GM18951 (cell line): ENCODE results near the gene TNS1.

Experiments
- POLR2A ChIP-seq: IDR thresholded peaks from 4 replicates; pipeline ENCODE4 v1.6.1; 2011; ENCODE audit warnings: mild to moderate bottlenecking; ENCODE audit not compliant: insufficient read length, insufficient read depth; ENCODE audit errors: extremely low read depth
- in situ Hi-C: fragments of 300-500 bp; cut with MboI; formaldehyde crosslinking; loops from one replicate; pipeline ENCODE4 v1.12.0; 2022; ENCODE audit warnings: low sequenced_read_pairs, mixed read lengths, inconsistent platforms; ENCODE audit not compliant: unreplicated experiment

The TNS1 gene

DNA sequence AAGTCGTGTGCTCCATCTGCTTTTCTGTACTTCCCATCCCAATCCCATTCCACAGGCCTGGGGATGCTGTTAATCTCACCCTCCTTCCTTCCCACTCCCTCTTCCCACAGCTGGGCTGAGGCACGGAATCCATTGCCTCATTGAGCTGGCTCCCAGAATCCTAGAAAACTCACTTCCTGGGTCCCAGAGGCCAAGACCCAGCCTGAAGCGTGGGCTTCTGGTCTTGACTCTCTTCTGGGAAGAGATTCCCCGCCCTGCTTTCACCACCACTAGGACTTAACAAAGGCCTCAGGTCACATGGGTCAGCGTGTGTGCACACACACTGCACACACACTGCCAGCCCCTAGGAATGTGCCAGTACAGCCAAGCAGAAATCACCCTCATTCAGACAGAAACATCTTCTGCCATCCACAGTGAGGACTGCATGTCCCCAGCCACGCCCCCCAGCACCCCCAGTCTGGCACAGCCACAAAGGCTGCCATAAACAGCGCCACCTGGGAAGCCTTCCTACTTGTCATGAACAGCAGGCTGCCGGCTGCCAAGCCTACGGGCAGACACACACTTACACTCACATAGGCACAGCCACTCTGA lies 165.8 kb downstream of the TNS1 start:
- no peak for TF ChIP-seq POLR2A
- in situ Hi-C loops = no loop called here

DNA sequence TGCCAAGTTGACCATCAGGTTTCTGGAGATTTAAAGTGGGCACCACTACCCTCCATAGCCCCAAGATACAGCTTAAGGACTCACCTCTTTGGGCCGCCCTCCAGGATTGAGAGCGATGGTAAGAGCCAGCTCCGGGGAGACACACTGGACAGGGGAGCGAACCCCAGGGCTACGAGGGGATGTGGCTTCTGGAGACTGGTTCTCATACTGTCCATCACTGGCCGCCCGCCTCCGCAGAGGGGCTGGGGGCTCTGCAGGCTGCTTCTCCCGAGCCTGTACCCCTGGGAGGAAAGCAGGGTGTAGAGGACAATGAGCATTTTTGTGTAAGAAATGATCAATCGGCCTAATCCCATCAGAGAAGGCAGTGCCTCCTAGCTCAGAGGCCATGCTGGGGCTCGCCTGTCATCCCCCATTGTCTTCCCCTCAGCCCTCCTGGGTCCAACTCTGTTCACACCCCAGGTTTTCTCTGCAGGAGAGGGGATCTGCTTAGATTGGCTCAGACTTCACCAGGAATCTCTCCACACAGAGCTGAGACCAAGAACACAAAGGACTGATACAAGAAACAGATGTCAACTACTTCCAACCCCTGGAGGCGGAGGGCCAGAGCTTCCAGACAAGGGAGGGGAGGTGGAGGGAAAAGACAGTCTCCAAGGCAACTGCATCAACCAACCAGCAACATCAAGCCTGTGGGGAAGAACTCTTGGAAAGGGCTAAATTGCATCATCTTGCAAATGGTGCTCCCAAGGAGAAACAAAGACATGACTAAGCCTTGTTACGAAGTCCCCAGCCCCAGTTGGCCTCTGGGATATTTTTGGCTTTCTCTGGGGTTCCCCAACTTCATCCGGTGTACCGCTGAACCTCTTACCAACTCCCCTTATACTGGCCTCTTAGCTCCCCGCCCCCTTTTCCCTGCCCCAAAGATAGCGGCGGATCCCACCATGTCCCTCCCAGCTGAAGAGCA lies 166.6 kb downstream of the TNS1 start:
- in situ Hi-C loops = no loop called here
- no peak for TF ChIP-seq POLR2A

DNA sequence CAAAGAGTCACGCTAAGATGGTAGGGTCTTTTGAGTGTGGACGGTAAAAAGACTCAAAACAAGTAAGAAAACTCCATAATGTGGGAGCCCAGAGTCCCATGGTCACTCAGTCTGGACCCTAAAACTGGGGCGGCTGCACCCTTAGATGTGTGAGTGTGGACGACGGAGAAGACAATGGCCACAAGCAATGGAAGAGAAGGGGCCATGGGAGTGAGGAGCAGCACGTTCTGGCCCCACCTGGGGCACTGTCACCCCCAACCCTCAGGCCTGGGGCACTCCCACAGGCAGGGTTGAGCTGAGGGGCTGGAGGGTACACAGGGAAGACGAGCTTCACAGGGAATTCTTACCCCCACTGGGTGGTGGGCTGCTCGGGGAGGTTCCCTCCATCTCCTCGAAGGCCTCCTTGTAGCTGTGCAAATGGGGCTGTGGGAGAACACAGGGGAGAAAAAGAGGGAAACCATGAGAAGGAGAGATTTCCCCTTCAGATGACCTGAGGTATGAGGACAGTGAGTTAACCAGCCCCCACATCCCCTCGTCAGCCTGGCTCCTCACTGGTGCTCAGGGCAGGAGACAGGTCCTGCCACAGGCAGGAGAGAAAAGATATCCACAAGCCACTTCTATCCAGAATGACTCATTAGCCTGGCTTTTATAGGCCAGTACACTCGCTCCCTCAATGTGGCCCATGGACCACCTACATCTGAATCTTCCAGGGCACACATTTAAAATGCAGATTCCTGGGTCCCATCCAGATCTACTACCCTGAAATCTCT lies 167.9 kb downstream of the TNS1 start:
- TF ChIP-seq POLR2A = no peak
- in situ Hi-C loops = no loop called here

DNA sequence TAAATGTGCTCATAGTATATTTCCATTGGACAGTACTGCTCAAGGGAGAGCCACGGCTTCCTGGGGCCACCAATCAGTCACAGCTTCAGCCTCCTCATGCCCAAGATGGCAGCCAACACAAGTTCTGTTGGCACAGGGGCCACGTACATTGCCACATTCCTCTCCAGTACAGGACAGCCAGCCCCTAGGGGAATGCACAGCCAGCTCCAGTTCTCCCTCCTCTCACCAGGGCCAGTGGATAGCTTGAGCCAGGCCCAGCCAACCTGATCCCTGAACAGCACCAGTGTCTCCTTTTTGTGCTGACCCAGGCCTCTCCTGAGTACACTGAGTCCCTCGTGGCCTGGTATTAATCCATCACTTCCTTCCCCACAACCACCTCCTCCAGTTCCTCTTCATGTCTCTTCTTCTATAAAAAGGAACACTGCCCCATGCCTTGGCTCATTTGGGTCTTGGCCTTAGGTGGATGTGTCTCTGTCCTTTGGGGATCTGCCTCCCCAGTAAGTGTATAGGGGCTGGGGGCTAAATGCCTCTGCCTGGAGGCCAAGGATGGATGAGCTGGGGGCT lies 168.7 kb downstream of the TNS1 start:
- in situ Hi-C loops = no loop called here
- TF ChIP-seq POLR2A = no peak

DNA sequence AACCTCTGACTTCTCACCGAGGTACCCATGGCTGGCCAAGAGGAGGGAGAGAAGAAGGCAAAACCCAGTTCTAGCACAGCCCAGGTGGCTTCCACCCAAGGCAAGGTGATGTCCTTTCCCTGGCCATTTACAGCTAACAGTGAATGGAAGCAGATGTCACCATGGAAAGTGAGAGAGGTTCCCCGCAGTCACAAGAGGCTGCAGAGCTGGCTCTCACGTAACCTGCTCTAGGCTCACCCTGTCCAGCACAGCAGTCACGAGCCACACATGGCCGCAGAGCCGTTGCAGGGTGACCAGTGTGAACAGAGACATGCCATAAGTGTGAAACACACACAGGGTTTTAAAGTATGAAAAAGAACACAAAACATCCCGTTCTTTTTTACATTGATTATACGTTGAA lies 169.4 kb downstream of the TNS1 start:
- in situ Hi-C loops = no loop called here
- no peak for TF ChIP-seq POLR2A

DNA sequence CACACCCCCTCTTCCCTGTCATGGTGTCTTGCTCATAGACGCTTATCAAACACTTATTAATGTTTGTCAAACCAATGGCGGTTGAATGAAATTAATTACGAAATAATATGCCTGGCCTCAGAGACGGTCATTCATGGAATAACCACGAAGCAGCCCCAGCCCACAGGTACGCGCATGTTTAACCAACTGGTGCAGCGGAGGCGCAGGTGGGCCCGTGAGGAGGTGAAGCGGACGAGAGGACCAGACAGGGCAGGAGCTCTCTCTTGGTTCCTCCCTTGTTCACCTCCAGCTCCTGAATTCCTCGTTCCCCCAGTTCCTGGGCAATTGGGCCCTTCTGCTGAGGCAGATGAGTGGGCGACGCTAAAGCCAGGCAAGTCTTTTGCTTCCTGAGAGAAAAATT lies 169.8 kb downstream of the TNS1 start:
- in situ Hi-C loops = no loop called here
- TF ChIP-seq POLR2A = no peak

DNA sequence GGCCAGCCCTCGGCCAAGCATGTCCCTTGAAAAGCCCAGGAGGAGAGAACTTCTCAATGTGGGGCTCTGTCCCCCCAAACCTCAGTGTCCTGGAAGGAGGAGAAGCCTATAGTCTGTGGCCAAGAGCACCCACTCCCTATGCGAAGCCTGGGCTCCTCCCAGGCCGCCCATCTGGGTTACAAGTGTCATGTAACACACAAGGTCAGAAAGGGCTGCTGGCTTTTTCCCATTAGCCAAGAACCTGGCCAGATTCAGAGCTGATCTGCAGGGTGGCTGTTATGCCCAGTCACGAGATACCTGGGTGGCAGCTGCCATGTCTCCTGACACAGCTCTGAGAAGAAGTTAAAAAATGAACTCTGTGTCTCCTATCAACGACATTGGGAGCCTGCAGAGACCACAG lies 170.7 kb downstream of the TNS1 start:
- in situ Hi-C loops = no loop called here
- no peak for TF ChIP-seq POLR2A

DNA sequence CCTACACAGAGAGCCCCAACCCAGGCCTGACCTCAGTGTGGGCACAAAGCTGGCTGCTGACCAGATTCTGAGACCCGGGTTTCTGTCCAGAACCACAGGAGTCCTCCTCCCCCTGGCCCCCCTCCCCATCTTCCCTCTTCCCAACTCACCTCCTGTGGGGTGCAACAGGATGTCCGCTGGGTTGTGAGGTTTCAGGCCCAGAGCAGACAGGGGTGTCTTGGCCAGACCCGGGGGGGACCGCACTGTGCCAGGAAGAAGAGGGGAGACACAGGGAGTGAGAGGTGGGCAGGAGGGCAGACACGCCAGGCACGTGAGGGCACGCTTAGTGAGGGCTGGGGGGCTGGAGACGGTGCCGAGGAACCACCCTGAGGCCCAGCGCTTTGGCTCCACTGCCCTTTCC lies 171.5 kb downstream of the TNS1 start:
- in situ Hi-C loops = no loop called here
- TF ChIP-seq POLR2A = no peak

DNA sequence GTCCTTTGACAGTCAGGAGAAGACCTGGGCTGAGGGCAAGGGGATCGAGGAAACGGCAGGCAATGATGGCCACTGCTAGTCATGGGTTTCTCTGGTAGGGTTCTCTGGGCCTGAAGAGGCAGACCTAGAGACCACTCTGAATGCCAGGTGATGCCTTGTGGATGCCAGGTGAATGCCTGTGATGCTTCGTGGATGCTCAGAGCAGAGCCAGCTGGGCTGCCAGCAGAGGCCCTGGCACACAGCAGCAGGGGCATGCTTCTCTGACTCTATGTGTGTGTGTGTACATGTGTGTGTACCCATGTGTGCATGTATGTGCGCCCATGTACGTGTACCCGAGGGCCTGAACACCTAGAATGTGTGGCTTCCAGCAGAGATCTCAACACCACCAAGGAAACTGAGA lies 172.0 kb downstream of the TNS1 start:
- in situ Hi-C loops = no loop called here
- no peak for TF ChIP-seq POLR2A

DNA sequence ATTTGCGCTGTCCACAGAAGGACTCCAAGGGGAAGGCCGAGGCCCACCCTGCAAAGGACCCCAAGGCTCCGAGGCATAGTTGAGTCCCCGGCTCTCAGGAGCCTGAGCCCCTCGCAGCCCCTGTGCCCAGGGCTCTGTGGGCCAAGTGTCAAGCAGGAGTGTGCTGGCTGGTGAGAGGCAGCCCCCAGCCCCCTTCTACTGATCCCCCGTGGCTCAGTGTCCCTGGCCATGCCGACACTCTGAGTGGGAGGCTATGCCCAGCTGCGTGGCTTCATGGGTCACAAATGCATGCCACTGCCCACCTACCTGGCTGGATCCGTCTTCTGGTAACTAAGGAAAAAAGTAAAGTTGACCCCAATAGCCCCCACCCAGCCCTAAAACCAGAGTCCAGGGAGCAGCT lies 172.7 kb downstream of the TNS1 start:
- in situ Hi-C loops = no loop called here
- no peak for TF ChIP-seq POLR2A

DNA sequence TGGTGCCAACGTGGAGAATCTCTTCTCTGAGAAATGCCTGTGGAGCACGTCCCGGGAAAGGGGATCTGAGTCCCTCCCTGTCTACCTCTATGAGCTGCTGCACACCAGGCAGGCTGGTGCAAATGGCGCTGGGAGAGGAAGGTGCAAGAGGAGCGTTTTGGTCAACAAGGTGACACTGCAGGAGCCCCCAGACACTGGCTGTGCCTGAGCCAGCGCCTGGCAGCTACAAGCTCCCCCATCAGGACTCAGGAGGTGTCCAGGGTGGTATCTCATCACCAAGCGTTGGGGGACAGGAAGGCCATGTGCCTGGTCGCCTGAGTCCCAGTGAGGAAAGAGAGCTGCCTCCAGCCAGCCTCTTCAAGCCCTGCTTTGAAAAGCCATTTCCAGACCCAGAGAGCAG lies 173.4 kb downstream of the TNS1 start:
- in situ Hi-C loops = no loop called here
- no peak for TF ChIP-seq POLR2A

DNA sequence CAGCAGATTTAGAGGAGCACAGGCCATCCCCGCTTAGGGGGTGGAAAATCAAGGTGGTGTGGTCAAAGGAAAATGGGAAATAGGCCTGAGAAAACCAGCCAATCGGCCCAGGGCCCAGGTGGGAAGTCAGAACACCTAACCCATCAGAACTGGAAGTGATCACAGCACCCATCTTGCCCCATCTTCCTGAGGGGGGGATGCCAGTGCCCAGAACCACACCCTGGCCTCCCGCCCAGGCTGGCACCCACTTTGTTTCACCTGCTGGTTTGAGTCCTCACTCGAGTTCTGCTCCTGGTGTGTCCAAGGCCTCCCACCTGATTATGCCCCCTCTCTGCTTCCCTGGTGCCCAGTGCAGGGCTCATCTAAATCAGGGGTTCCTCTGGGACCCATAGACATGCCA lies 174.5 kb downstream of the TNS1 start:
- in situ Hi-C loops = no loop called here
- no peak for TF ChIP-seq POLR2A
